Fibroblast of lung (primary cell): ENCODE measurements around the gene C18orf63.

ENCODE experiments used
- EZH2 ChIP-seq: IDR thresholded peaks from 2 replicates; pipeline ENCODE4 v1.5.1; 2012; ENCODE audit warnings: low read length, control low read depth, mild to moderate bottlenecking; ENCODE audit errors: missing control alignments
- TF ChIP-seq, protein P1 (sequence below), 2 donors: IDR thresholded peaks in 1 of 2; conservative IDR thresholded peaks in 1 of 2; 1 replicate in 1 of 2; 2 replicates in 1 of 2; pipeline ENCODE4 v1.5.1; 2011 to 2012; ENCODE audit warnings: low read length in 2 of 2, control low read depth in 1 of 2, inconsistent platforms in 1 of 2, low read depth in 1 of 2, mild to moderate bottlenecking in 1 of 2

GRCh38 chr18:74284980-74285355 is 30.7 kb upstream of the C18orf63 start:
- TF ChIP-seq, protein P1, sequence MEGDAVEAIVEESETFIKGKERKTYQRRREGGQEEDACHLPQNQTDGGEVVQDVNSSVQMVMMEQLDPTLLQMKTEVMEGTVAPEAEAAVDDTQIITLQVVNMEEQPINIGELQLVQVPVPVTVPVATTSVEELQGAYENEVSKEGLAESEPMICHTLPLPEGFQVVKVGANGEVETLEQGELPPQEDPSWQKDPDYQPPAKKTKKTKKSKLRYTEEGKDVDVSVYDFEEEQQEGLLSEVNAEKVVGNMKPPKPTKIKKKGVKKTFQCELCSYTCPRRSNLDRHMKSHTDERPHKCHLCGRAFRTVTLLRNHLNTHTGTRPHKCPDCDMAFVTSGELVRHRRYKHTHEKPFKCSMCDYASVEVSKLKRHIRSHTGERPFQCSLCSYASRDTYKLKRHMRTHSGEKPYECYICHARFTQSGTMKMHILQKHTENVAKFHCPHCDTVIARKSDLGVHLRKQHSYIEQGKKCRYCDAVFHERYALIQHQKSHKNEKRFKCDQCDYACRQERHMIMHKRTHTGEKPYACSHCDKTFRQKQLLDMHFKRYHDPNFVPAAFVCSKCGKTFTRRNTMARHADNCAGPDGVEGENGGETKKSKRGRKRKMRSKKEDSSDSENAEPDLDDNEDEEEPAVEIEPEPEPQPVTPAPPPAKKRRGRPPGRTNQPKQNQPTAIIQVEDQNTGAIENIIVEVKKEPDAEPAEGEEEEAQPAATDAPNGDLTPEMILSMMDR (conservative IDR thresholded peaks at IDR 0.05 in 1 of 2, IDR thresholded peaks at IDR 0.05 in 1 of 2; ENCODE audit: low read depth in 1 of 2, low read length in 2 of 2): no peak
- TF ChIP-seq EZH2: no peak
